Measurements from ENCODE around the gene AP2B1.
"Not testable (repeated sequence)": the region's sequence is repeated elsewhere in the genome, so short reads cannot be mapped to it uniquely, and the experiment has no call there.

- TF ChIP-seq ZBTB26 (tag by site-specific recombination; optimal IDR thresholded peaks at IDR 0.05); CTCF (tag by site-specific recombination; IDR thresholded peaks at IDR 0.05); ZNF610 (tag by site-specific recombination; IDR thresholded peaks at IDR 0.05; ENCODE audit: borderline replicate concordance); ZNF274 (IDR thresholded peaks at IDR 0.05; ENCODE audit: low read length); ZNF274 (tag by site-specific recombination; IDR thresholded peaks at IDR 0.05; ENCODE audit: borderline replicate concordance): not testable (repeated sequence)
- TF ChIP-seq, protein P1, sequence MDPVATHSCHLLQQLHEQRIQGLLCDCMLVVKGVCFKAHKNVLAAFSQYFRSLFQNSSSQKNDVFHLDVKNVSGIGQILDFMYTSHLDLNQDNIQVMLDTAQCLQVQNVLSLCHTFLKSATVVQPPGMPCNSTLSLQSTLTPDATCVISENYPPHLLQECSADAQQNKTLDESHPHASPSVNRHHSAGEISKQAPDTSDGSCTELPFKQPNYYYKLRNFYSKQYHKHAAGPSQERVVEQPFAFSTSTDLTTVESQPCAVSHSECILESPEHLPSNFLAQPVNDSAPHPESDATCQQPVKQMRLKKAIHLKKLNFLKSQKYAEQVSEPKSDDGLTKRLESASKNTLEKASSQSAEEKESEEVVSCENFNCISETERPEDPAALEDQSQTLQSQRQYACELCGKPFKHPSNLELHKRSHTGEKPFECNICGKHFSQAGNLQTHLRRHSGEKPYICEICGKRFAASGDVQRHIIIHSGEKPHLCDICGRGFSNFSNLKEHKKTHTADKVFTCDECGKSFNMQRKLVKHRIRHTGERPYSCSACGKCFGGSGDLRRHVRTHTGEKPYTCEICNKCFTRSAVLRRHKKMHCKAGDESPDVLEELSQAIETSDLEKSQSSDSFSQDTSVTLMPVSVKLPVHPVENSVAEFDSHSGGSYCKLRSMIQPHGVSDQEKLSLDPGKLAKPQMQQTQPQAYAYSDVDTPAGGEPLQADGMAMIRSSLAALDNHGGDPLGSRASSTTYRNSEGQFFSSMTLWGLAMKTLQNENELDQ (tag by site-specific recombination; IDR thresholded peaks at IDR 0.05; ENCODE audit: low read depth): not testable (repeated sequence)
These were observed 23.9 kb upstream of the AP2B1 start for GRCh38 chr17:35563181-35563580.
